AG04450 (cell line): ENCODE results near the gene ZNF853. TPM values are rescaled to one million over a fixed set of nuclear protein-coding genes. Genes with fewer than 3 reads are reported as not detected.

ENCODE experiments used
- CTCF ChIA-PET: fragments of 300-600, 350-600 bp; formaldehyde crosslinking; extraction: SDS; loops from one replicate; lab custom pipeline; 2022; ENCODE audit warnings: antibody characterized with exemption, inconsistent platforms; lab: Charles Lee
- POLR2A ChIA-PET: fragments of 350-600 bp; formaldehyde crosslinking; extraction: SDS; loops from one replicate; lab custom pipeline; 2021; ENCODE audit warnings: antibody characterized with exemption, inconsistent platforms; lab: Yijun Ruan, JAX
- DNase-seq: peaks from one replicate; pipeline ENCODE4 v3.0.0-alpha.2; 2011; ENCODE audit warnings: low read depth, low spot score
- H3K27ac ChIP-seq: one replicate; pipeline ENCODE4 v1.5.1; 2012; ENCODE audit warnings: low read depth, low read length, control low read depth
- H3K27me3 ChIP-seq: one replicate; pipeline ENCODE4 v1.6.0; 2012; ENCODE audit warnings: low read length; ENCODE audit not compliant: control insufficient read depth, insufficient read depth
- H3K4me3 ChIP-seq: 2 replicates; pipeline ENCODE4 v1.5.1; 2011; ENCODE audit warnings: mild to moderate bottlenecking, low read depth, low read length, control low read depth
- H3K9me3 ChIP-seq: 2 replicates; pipeline ENCODE4 v1.5.1; 2012; ENCODE audit warnings: low read length; ENCODE audit not compliant: control insufficient read depth, insufficient read depth
- CTCF ChIP-seq: IDR thresholded peaks from 2 replicates; pipeline ENCODE4 v1.5.1; 2011; ENCODE audit warnings: low read depth, low read length, control low read depth, inconsistent platforms
- polyA plus RNA-seq: library from polyadenylated mRNA; depleted of rRNA; stranded (reverse); fragments of >200 nt; gene quantifications from 2 replicates; pipeline ENCODE4 v1.2.3, GENCODE V29; 2011

ZNF853 gene
- polyA plus RNA-seq, 1 experiment, result 5.3 TPM

DNA sequence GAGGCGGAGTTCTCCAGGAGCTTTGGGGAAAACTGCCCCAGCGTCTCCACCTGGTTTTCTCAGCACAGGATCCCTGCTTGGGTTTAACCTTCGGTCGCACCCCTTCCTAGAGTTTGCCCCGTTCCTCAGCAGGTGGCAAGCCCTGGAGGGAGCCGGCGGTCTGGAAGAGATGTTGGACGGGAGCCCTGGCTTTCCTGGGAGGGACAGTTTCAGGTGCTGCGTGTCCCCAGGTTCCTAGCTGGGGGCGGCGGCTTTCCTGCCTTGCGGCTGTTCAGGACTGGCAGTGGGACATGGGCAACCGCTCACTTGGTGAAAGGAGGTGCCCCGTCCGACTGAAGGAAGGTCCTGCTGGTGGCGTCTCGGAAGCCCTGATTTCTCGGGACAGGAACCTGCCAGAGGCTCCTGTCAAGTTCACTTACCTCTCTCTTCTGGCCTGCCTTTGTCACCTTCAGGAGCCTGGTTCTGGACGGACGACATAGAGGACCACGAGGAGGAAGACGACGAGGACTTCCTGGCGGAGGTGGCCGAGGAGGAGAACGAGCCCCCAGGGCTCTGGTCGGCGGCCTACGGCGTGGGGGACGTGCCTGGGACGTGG is 36.5 kb downstream of the ZNF853 start:
- ChIA-PET POLR2A (no interaction called here), CTCF (no interaction called here)
- TF ChIP-seq CTCF, result no peak
- no peak overlapping the region for H3K27ac ChIP-seq
- H3K27me3 ChIP-seq, result no peaks in the 10 kb centered on the region
- DNase-seq, result no peak
- no peak overlapping the region for H3K4me3 ChIP-seq
- peaks cover 81% of the 10 kb centered on the region for H3K9me3 ChIP-seq

- CTCF ChIA-PET, result no interaction called here
- TF ChIP-seq CTCF, result no peak
Measured at GRCh38 chr7:6652446-6653011, 37.1 kb downstream of the ZNF853 start.

DNA sequence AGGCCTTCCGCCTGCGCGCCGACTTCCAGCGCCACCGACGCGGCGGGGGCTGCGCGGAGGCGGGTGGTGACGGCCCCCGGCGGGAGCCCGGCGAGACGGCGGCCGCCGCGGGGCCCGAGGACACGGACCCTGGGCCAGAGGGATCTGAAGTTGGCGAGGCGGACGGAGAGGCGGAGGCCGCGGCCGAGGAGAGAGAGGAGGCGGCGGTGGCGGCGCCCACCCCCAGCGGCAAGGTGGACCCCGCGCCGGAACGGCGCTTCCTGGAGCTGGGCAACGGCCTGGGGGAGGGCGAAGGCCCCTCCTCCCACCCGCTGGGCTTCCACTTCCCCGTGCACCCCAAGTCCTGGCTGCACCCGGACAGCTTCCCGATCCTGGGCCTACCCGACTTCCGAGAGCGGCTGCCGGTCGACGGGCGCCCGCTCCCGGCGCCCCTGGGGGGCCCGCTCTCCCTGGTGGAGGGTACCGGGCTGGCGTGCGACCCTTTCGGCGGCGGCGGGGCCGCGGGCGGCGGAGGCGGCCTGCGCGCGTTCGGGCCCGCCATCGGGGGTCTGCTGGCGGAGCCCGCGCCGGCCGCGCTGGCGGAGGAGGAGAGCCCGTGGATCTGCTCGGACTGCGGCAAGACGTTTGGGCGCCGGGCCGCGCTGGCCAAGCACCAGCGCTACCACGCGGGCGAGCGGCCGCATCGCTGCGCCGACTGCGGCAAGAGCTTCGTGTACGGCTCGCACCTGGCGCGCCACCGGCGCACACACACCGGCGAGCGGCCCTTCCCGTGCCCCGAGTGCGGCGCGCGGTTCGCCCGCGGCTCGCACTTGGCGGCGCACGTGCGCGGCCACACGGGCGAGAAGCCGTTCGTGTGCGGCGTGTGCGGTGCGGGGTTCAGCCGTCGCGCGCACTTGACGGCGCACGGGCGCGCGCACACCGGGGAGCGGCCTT is 37.9 kb downstream of the ZNF853 start:
- DNase-seq, result no peak
- no peak for TF ChIP-seq CTCF
- Histone ChIP-seq H3K4me3 (no peak overlapping the region), H3K27me3 (no peaks in the 10 kb centered on the region), H3K27ac (no peak overlapping the region), H3K9me3 (peaks cover 74% of the 10 kb centered on the region)
- CTCF ChIA-PET, result no interaction called here
- POLR2A ChIA-PET, result no interaction called here

More at GRCh38 chr7:6652446-6653011, 37.1 kb downstream of the ZNF853 start:
- Histone ChIP-seq H3K27ac (no peak overlapping the region), H3K27me3 (no peaks in the 10 kb centered on the region), H3K4me3 (no peak overlapping the region), H3K9me3 (peaks cover 81% of the 10 kb centered on the region)
- POLR2A ChIA-PET, result no interaction called here
- DNase-seq, result no peak

GRCh38 chr7:6654113-6654841 is 38.9 kb downstream of the ZNF853 start:
- Histone ChIP-seq H3K4me3 (no peak overlapping the region), H3K27me3 (no peaks in the 10 kb centered on the region), H3K9me3 (peaks cover 64% of the 10 kb centered on the region), H3K27ac (no peak overlapping the region)
- TF ChIP-seq CTCF, result no peak
- ChIA-PET POLR2A (no interaction called here), CTCF (no interaction called here)
- no peak for DNase-seq
